BJ (cell line): Measurements from ENCODE around the gene VAPB. TPM values are rescaled to one million over a fixed set of nuclear protein-coding genes. Genes with fewer than 3 reads are reported as not detected.

Experiments used
- CTCF ChIA-PET: fragments of 350-600 bp; formaldehyde crosslinking; extraction: SDS; loops from one replicate; lab custom pipeline; 2021; ENCODE audit warnings: antibody characterized with exemption, inconsistent platforms; lab: Yijun Ruan, JAX
- POLR2A ChIA-PET: fragments of 300-600 bp; sonication (Branson Sonifier 250); formaldehyde crosslinking; extraction: SDS; loops from one replicate; lab custom pipeline; 2021; ENCODE audit warnings: antibody characterized with exemption; lab: Charles Lee
- DNase-seq: peaks from one replicate; pipeline ENCODE4 v3.0.0-alpha.2; 2011; ENCODE audit warnings: low read depth
- H3K27me3 ChIP-seq: 2 replicates; pipeline ENCODE4 v1.6.0; 2011; ENCODE audit warnings: low read length; ENCODE audit not compliant: control insufficient read depth, insufficient read depth
- H3K36me3 ChIP-seq: 2 replicates; pipeline ENCODE4 v1.5.1; 2011; ENCODE audit warnings: low read length; ENCODE audit not compliant: control insufficient read depth, insufficient read depth
- H3K4me3 ChIP-seq: 2 replicates; pipeline ENCODE4 v1.5.1; 2011; ENCODE audit warnings: low read depth, mild to moderate bottlenecking, control low read depth, low read length
- polyA plus RNA-seq: library from polyadenylated mRNA; depleted of rRNA; stranded (reverse); fragments of >200 nt; gene quantifications from 2 replicates; pipeline ENCODE4 v1.2.3, GENCODE V29; 2011
- TF ChIP-seq, protein P1 (sequence below): IDR thresholded peaks from 2 replicates; pipeline ENCODE4 v1.5.1; 2011; ENCODE audit warnings: low read depth, mild to moderate bottlenecking, control low read depth, inconsistent platforms, low read length, moderate library complexity; ENCODE audit not compliant: insufficient read depth

VAPB gene
- polyA plus RNA-seq, 1 experiment: 21.1 TPM

DNA sequence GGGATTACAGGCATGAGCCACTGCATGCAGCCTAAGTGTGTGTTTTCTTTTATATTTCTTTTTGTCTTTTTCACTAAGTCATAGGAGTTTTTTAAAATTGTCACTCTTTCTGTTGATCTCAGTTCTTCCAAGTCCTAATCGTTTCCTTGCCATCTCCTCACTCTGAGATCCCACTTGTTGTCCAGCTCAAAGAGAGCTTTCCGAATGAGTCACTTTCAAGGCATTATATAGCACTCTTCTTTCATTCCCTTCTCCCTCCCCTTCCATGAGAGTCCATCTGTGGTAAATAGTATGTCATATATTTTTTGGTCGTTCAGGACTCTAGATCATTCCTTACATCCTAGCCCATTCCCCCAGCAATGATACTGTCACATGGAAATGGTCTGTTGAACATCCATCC is 4.3 kb downstream of the VAPB start:
- TF ChIP-seq, protein P1, sequence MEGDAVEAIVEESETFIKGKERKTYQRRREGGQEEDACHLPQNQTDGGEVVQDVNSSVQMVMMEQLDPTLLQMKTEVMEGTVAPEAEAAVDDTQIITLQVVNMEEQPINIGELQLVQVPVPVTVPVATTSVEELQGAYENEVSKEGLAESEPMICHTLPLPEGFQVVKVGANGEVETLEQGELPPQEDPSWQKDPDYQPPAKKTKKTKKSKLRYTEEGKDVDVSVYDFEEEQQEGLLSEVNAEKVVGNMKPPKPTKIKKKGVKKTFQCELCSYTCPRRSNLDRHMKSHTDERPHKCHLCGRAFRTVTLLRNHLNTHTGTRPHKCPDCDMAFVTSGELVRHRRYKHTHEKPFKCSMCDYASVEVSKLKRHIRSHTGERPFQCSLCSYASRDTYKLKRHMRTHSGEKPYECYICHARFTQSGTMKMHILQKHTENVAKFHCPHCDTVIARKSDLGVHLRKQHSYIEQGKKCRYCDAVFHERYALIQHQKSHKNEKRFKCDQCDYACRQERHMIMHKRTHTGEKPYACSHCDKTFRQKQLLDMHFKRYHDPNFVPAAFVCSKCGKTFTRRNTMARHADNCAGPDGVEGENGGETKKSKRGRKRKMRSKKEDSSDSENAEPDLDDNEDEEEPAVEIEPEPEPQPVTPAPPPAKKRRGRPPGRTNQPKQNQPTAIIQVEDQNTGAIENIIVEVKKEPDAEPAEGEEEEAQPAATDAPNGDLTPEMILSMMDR: no peak
- no peaks in the 10 kb centered on the region for H3K27me3 ChIP-seq
- POLR2A ChIA-PET: no interaction called here

DNA sequence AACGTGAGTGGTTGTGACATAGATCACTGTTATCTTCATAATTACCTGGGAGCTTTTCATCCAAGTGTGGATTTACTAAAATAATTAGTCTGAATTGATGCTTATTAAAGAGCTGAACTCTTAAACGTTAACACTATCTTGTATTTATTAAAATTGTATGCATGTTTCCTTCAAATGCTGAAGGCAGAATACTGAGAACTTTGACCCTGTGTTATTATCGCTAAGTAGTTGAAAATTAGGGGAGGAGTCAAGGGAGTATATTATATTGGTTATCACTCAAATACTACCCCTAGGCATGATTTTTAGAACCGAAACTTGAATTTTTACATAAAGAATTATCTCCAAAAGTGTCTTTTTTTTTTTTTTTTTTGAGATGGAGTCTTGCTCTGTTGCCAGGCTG is 5.8 kb downstream of the VAPB start:
- ChIA-PET CTCF (interaction anchor here (1.1 to 1.4 kb wide), 2 partner anchors 10 to 33 kb away, joined by 3 to 4 read pairs; no protein-coding TSS in a partner anchor), POLR2A (no interaction called here)
- DNase-seq: no peak
- TF ChIP-seq, protein P1: no peak
- H3K27me3 ChIP-seq: no peaks in the 10 kb centered on the region
- 0 out of 2 replicates have a peak, but pooled peaks cover 1% of the 10 kb centered on the region for H3K36me3 ChIP-seq
- H3K4me3 ChIP-seq: no peak overlapping the region

More for the DNA sequence above, 4.3 kb downstream of the VAPB start:
- Histone ChIP-seq H3K4me3 (no peak overlapping the region), H3K36me3 (0 out of 2 replicates have a peak, but pooled peaks cover 1% of the 10 kb centered on the region)
- CTCF ChIA-PET: interaction anchor here (0.7 kb wide), 1 partner anchor 24 kb away, joined by 3 read pairs; no protein-coding TSS in a partner anchor
- DNase-seq: no peak

DNA sequence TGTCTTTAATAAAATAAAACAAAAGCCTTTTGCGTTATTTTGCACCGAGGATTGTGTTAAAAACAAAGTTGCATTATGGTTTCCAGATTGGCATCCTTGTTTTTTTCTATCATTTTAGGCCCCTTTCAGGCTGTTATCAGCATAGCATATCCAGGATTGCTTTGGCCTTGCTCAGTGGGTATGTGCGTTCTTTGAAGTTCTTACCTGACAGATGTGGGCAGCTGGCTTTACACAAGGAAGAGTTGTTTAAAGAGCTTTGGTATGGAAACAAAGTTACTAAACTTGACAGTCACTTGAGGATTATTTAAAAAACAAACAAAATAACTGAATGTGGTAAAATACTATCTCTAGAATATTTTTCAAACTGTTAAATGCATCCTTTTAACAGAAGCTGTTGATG is 6.6 kb downstream of the VAPB start:
- H3K27me3 ChIP-seq: no peaks in the 10 kb centered on the region
- CTCF ChIA-PET: interaction anchor here (1.1 kb wide), 1 partner anchor 34 kb away, joined by 4 read pairs; no protein-coding TSS in a partner anchor
- H3K36me3 ChIP-seq: peaks cover 1% of the 10 kb centered on the region; the same call in 1 of the 2 replicates
- TF ChIP-seq, protein P1: no peak
- H3K4me3 ChIP-seq: no peak overlapping the region
- POLR2A ChIA-PET: no interaction called here
- no peak for DNase-seq

DNA sequence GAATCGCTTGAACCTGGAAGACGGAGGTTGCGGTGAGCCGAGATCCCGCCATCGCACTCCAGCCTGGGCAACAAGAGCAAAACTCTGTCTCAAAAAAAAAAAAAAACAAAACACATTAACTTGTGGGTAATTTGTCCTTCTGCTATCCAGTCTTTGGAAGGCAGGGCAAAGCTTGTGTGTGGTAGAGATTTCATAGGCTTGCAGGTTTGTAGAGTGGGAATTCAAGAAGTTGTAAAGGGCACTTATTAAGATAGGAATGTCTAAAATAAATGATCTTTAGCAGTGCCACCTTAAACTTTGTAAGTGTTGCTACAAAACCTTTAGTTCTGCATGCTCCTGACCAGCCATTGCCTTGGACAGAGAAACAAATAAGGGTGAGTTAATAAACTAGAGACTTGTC is 8.4 kb downstream of the VAPB start:
- ChIA-PET POLR2A (interaction anchor here (0.7 kb wide), 1 partner anchor 55 kb away, joined by 5 read pairs; no protein-coding TSS in a partner anchor), CTCF (no interaction called here)
- Histone ChIP-seq H3K27me3 (no peaks in the 10 kb centered on the region), H3K4me3 (no peak overlapping the region), H3K36me3 (peaks cover 1% of the 10 kb centered on the region)
- TF ChIP-seq, protein P1: no peak
- no peak for DNase-seq

DNA sequence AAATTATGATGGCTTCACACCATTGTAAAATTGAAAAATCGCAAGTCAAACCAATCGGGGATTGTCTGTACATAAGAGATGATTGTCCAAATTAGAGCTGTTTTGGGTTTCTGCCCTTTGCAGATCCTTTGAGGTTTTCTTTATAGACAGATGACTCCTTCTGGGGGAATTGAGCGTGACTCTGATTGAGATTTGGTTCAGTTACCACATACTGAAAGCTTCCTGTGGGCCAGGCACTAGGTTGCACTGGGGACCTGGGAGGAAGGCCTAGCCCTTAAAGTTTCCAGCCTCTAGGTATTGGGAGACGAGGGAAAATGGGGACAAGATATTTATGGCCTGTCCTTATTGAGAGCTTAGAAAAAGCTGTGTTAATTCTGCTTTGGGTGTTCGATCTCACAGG is 9.2 kb downstream of the VAPB start:
- TF ChIP-seq, protein P1: no peak
- no peak for DNase-seq
- Histone ChIP-seq H3K27me3 (no peaks in the 10 kb centered on the region), H3K4me3 (no peak overlapping the region), H3K36me3 (peaks cover 1% of the 10 kb centered on the region)
- CTCF ChIA-PET: no interaction called here
- POLR2A ChIA-PET: no interaction called here
